ENCODE measurements around the gene CD4.
A peak's percentile ranks its signal among the peaks of the same experiment; 100 is the strongest.

CD4 gene

GRCh38 chr12:6827437-6827911 lies 38.1 kb downstream of the CD4 start:
- peaks cover 54% of the 10 kb centered on the region for H3K4me1 Mint-ChIP-seq (ENCODE audit: low read depth)
- H3K36me3 Mint-ChIP-seq (ENCODE audit: low read depth) = peaks cover 15% of the 10 kb centered on the region
- peaks cover 67% of the 10 kb centered on the region for H3K27me3 Mint-ChIP-seq
- H3K27ac Mint-ChIP-seq = no peak overlapping the region
- intact Hi-C loops (cut with micrococcal nuclease) = loop anchor here (5.0 kb wide), 3 partner anchors 90 to 210 kb away; partner anchors contain the start of gene ZNF384
- H3K4me3 Mint-ChIP-seq = peak overlapping the region; percentile 48
- no peaks in the 10 kb centered on the region for H3K9me3 Mint-ChIP-seq

- H3K4me3 Mint-ChIP-seq = peak within 1 kb of the TSS; percentile 73
- peaks cover 47% of the 10 kb centered on the region for H3K4me1 Mint-ChIP-seq (ENCODE audit: low read depth)
- H3K36me3 Mint-ChIP-seq (ENCODE audit: low read depth) = peaks cover 15% of the 10 kb centered on the region
- intact Hi-C loops (cut with micrococcal nuclease) = loop anchor here (5.0 kb wide), 3 partner anchors 91 to 211 kb away; partner anchors contain the start of gene ZNF384
- peak within 1 kb of the TSS; percentile 37 for H3K27ac Mint-ChIP-seq
- H3K9me3 Mint-ChIP-seq = no peaks in the 10 kb centered on the region
- peaks cover 65% of the 10 kb centered on the region for H3K27me3 Mint-ChIP-seq
Observed at GRCh38 chr12:6827982-6828780, 38.9 kb downstream of the CD4 start, which contains the start of gene P3H3. Gene P3H3, plus strand, starts transcription at chr12:6828407. Its CDS starts 34 bp downstream, at chr12:6828441.

- Mint-ChIP-seq H3K9me3 (no peaks in the 10 kb centered on the region), H3K4me3 (peak overlapping the region; percentile 73), H3K27me3 (peaks cover 67% of the 10 kb centered on the region), H3K27ac (peak overlapping the region; percentile 37), H3K4me1 (ENCODE audit: low read depth) (peaks cover 45% of the 10 kb centered on the region), H3K36me3 (ENCODE audit: low read depth) (peaks cover 15% of the 10 kb centered on the region)
- intact Hi-C loops (cut with micrococcal nuclease) = loop anchor here (5.0 kb wide), 3 partner anchors 92 to 212 kb away; partner anchors contain the start of gene ZNF384
Observed at GRCh38 chr12:6828781-6829535, 39.6 kb downstream of the CD4 start.

GRCh38 chr12:6829536-6830220 lies 40.4 kb downstream of the CD4 start:
- Mint-ChIP-seq H3K9me3 (no peaks in the 10 kb centered on the region), H3K27ac (peak overlapping the region; percentile 37), H3K4me3 (peak overlapping the region; percentile 73), H3K4me1 (ENCODE audit: low read depth) (peaks cover 44% of the 10 kb centered on the region), H3K36me3 (ENCODE audit: low read depth) (peaks cover 8% of the 10 kb centered on the region), H3K27me3 (peaks cover 66% of the 10 kb centered on the region)
- intact Hi-C loops (cut with micrococcal nuclease) = loop anchor here (5.0 kb wide), 3 partner anchors 92 to 212 kb away; partner anchors contain the start of gene ZNF384

GRCh38 chr12:6830286-6830890 lies 41.1 kb downstream of the CD4 start:
- Mint-ChIP-seq H3K4me1 (ENCODE audit: low read depth) (peaks cover 37% of the 10 kb centered on the region), H3K36me3 (ENCODE audit: low read depth) (peaks cover under 1% of the 10 kb centered on the region), H3K27me3 (peaks cover 59% of the 10 kb centered on the region), H3K4me3 (no peak overlapping the region), H3K27ac (no peak overlapping the region), H3K9me3 (no peaks in the 10 kb centered on the region)
- intact Hi-C loops (cut with micrococcal nuclease) = no loop called here

GRCh38 chr12:6830999-6831398 lies 41.7 kb downstream of the CD4 start:
- H3K27me3 Mint-ChIP-seq = peaks cover 57% of the 10 kb centered on the region
- H3K9me3 Mint-ChIP-seq = no peaks in the 10 kb centered on the region
- no peaks in the 10 kb centered on the region for H3K36me3 Mint-ChIP-seq (ENCODE audit: low read depth)
- intact Hi-C loops (cut with micrococcal nuclease) = no loop called here
- no peak overlapping the region for H3K27ac Mint-ChIP-seq
- peaks cover 35% of the 10 kb centered on the region for H3K4me1 Mint-ChIP-seq (ENCODE audit: low read depth)
- H3K4me3 Mint-ChIP-seq = no peak overlapping the region

GRCh38 chr12:6831450-6831995 lies 42.2 kb downstream of the CD4 start:
- Mint-ChIP-seq H3K4me3 (no peak overlapping the region), H3K9me3 (no peaks in the 10 kb centered on the region), H3K36me3 (ENCODE audit: low read depth) (no peaks in the 10 kb centered on the region), H3K27me3 (peaks cover 52% of the 10 kb centered on the region), H3K27ac (no peak overlapping the region), H3K4me1 (ENCODE audit: low read depth) (peaks cover 35% of the 10 kb centered on the region)
- intact Hi-C loops (cut with micrococcal nuclease) = no loop called here

- Mint-ChIP-seq H3K4me1 (ENCODE audit: low read depth) (peaks cover 32% of the 10 kb centered on the region), H3K27me3 (peaks cover 46% of the 10 kb centered on the region), H3K9me3 (no peaks in the 10 kb centered on the region), H3K27ac (no peak overlapping the region), H3K4me3 (no peak overlapping the region), H3K36me3 (ENCODE audit: low read depth) (no peaks in the 10 kb centered on the region)
- intact Hi-C loops (cut with micrococcal nuclease) = no loop called here
Observed at GRCh38 chr12:6832125-6832524, 42.8 kb downstream of the CD4 start.

GRCh38 chr12:6833189-6833890 lies 44.0 kb downstream of the CD4 start:
- intact Hi-C loops (cut with micrococcal nuclease) = no loop called here
- no peak overlapping the region for H3K4me3 Mint-ChIP-seq
- no peak overlapping the region for H3K27ac Mint-ChIP-seq

GRCh38 chr12:6834254-6834653 lies 44.9 kb downstream of the CD4 start:
- H3K27ac Mint-ChIP-seq = no peak overlapping the region
- H3K27me3 Mint-ChIP-seq = peaks cover 30% of the 10 kb centered on the region
- H3K4me3 Mint-ChIP-seq = no peak overlapping the region
- no peaks in the 10 kb centered on the region for H3K9me3 Mint-ChIP-seq
- H3K36me3 Mint-ChIP-seq (ENCODE audit: low read depth) = no peaks in the 10 kb centered on the region
- peaks cover 20% of the 10 kb centered on the region for H3K4me1 Mint-ChIP-seq (ENCODE audit: low read depth)
- intact Hi-C loops (cut with micrococcal nuclease) = no loop called here

More at GRCh38 chr12:6833189-6833890, 44.0 kb downstream of the CD4 start:
- H3K36me3 Mint-ChIP-seq (ENCODE audit: low read depth) = no peaks in the 10 kb centered on the region
- H3K27me3 Mint-ChIP-seq = peaks cover 37% of the 10 kb centered on the region
- H3K4me1 Mint-ChIP-seq (ENCODE audit: low read depth) = peaks cover 24% of the 10 kb centered on the region
- no peaks in the 10 kb centered on the region for H3K9me3 Mint-ChIP-seq

GRCh38 chr12:6834873-6835272 lies 45.5 kb downstream of the CD4 start:
- H3K27ac Mint-ChIP-seq = no peak overlapping the region
- no peaks in the 10 kb centered on the region for H3K36me3 Mint-ChIP-seq (ENCODE audit: low read depth)
- intact Hi-C loops (cut with micrococcal nuclease) = no loop called here
- H3K27me3 Mint-ChIP-seq = peaks cover 24% of the 10 kb centered on the region
- H3K9me3 Mint-ChIP-seq = no peaks in the 10 kb centered on the region
- no peak overlapping the region for H3K4me3 Mint-ChIP-seq
- peaks cover 16% of the 10 kb centered on the region for H3K4me1 Mint-ChIP-seq (ENCODE audit: low read depth)

- intact Hi-C loops (cut with micrococcal nuclease) = no loop called here
- Mint-ChIP-seq H3K4me1 (ENCODE audit: low read depth) (peaks cover 5% of the 10 kb centered on the region), H3K27me3 (peaks cover 8% of the 10 kb centered on the region), H3K4me3 (no peak overlapping the region), H3K27ac (no peak overlapping the region), H3K36me3 (ENCODE audit: low read depth) (no peaks in the 10 kb centered on the region), H3K9me3 (no peaks in the 10 kb centered on the region)
Observed at GRCh38 chr12:6836851-6837250, 47.5 kb downstream of the CD4 start.
